Effector memory CD8-positive, alpha-beta T cell (primary cell): Measurements from ENCODE around the gene SEC14L3.
"Not testable (repeated sequence)": the region's sequence is repeated elsewhere in the genome, so short reads cannot be mapped to it uniquely, and the experiment has no call there.

Source experiments
- ATAC-seq: fragments of 150-1000 bp; cut with Tn5 transposase; replicated peaks from 2 replicates; pipeline ENCODE4 v1.10.0; 2021; ENCODE audit warnings: mild to moderate bottlenecking, moderate library complexity
- DNase-seq, 3 experiments: peaks; one replicate each; pipeline ENCODE4 v3.0.0; 2021
- H3K27ac Mint-ChIP-seq, 2 donors: one replicate each; pipeline ENCODE4 v1.8.0; 2022; ENCODE audit warnings: mild to moderate bottlenecking in 2 of 2, mixed read lengths in 2 of 2, moderate library complexity in 2 of 2
- H3K27me3 Mint-ChIP-seq, 2 donors: one replicate each; pipeline ENCODE4 v1.8.0; 2022; ENCODE audit warnings: mixed read lengths in 2 of 2
- H3K36me3 Mint-ChIP-seq: one replicate; pipeline ENCODE4 v1.8.0; 2022; ENCODE audit warnings: mild to moderate bottlenecking, moderate library complexity, mixed read lengths; ENCODE audit not compliant: insufficient read depth
- H3K4me1 Mint-ChIP-seq, 2 donors: one replicate each; pipeline ENCODE4 v1.8.0; 2022; ENCODE audit warnings: low read depth in 2 of 2, mixed read lengths in 2 of 2
- H3K4me3 Mint-ChIP-seq, 2 donors: one replicate each; pipeline ENCODE4 v1.8.0; 2022; ENCODE audit warnings: mild to moderate bottlenecking in 2 of 2, mixed read lengths in 2 of 2, moderate library complexity in 2 of 2
- H3K9me3 Mint-ChIP-seq, 2 donors: one replicate each; pipeline ENCODE4 v1.8.0; 2022; ENCODE audit warnings: mixed read lengths in 2 of 2

SEC14L3 gene

DNA sequence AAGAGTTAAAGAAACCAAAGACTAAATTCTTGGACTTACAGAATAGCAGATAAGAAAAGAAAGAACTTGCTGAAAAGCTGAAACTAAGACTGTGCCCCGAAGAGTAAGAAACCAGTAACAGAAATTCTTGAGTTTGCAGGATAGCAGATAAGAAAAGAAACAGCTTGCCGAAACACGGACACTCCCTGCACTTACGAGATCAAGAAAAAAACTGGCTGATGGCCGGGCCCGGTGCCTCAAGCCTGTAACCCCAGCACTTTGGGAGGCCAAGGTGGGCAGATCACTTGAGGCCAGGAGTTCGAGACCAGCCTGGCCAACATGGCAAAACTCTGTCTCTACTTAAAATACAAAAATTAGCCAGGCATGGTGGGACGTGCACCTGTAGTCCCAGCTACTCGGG lies 20.3 kb downstream of the SEC14L3 start:
- H3K27me3 Mint-ChIP-seq = peaks cover 60 to 67% of the 10 kb centered on the region in 2 donors
- not testable (repeated sequence) for H3K36me3 Mint-ChIP-seq, H3K27ac Mint-ChIP-seq, H3K9me3 Mint-ChIP-seq, ATAC-seq, H3K4me1 Mint-ChIP-seq, DNase-seq, H3K4me3 Mint-ChIP-seq

DNA sequence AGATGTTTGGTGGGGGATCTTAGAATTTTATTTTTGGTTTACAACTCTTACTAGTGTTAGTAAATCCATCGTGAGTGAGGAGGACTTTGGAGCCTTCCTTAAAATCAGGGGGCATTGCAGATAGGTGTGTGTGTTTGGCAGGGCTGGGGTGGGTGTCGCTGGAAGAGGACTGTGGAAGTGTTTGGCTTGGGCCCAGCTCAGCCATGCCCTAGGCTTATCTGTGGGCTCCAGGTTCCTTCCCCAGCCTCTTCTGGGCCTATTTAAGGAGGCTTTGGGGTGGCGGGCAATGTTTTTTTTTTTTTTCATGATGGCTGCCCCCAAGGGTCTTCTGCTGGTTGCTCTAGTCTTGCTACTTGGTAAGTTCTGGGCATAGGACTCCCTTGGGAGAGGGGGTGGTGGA lies 24.2 kb downstream of the SEC14L3 start:
- ATAC-seq (no peak), DNase-seq (no peak)
- Mint-ChIP-seq H3K9me3 (no peaks in the 10 kb centered on the region), H3K36me3 (peaks cover 4% of the 10 kb centered on the region), H3K27me3 (peaks cover 54 to 74% of the 10 kb centered on the region in 2 donors), H3K27ac (no peak overlapping the region), H3K4me3 (no peak overlapping the region), H3K4me1 (peaks cover 6 to 9% of the 10 kb centered on the region in 2 donors)

DNA sequence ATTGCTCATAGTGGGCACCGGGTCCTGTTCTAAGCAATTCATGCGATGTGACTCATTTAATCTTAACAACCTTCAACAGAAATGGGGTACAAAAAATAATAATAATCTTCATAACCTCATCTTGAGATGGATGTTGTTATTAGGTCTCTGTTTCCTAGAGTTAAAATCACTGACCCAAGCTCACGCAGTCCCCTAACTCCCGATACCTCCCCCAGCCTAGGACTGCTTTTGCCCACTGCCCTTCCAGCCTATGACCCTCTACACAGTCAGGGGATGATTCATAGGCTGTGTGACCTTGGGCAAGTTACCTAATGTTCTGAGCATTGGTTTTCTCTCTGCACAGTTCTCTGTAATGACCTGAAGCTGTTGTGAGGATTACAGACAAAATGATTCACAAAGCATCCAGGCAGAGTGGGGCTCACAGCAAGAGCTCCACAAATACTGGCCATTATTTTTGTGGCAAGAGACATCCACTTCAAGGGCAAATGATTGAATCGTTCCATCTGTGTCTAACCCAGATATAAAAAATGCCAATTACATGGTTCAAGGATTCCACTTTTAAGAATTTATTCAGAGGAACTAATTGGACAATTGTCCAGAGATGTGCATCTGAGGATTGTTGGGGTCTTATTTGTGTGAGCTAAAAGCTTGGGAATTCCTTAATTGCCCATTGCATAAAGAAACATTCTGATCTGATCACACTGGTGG lies 26.2 kb downstream of the SEC14L3 start:
- Mint-ChIP-seq H3K9me3 (peaks cover 0 to 3% of the 10 kb centered on the region in 2 donors), H3K4me3 (no peak overlapping the region), H3K27me3 (peaks cover 46 to 65% of the 10 kb centered on the region in 2 donors), H3K4me1 (peaks cover 14 to 17% of the 10 kb centered on the region in 2 donors), H3K27ac (no peak overlapping the region), H3K36me3 (peaks cover 16% of the 10 kb centered on the region)
- DNase-seq (no peak), ATAC-seq (no peak)

DNA sequence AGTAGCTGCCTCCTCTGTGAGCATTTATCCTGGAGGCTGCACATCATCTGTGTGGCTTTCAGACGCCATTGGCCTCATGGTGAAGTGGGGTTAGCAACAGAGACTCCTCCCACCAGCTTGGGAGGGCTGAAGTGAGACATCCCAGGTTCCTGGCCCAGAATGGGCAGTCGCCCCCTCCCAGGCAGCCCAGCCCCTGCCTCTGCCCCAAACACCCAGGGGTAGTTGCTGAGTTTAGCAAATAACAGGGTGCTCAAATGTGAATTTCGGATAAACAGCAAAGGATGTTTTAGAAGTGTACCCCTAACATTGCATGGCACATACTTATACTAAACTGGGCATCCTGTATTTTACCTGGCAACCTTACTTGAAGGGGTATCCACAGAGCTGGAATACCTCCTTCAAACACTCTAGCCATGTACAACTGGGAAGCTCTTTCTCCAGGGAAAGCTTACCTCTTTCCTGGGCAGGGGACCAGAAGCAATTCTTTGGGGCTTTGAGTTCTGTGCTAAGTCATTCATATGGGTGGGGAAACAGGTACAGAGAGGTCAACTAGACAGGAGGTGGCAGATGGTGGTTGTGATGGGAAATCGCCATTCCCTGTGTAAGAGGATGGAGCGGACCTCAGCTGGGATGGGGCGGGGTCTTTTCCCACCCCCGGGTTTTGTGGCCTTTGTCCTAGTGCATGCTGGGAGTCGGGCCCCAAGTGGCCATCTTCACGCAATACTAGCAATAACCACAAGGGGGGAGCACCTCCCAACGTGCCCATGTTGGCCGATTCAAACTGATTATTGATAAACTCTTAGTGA lies 27.0 kb downstream of the SEC14L3 start:
- Mint-ChIP-seq H3K4me3 (no peak overlapping the region), H3K36me3 (peaks cover 19% of the 10 kb centered on the region), H3K27me3 (peaks cover 47 to 65% of the 10 kb centered on the region in 2 donors), H3K9me3 (peaks cover 0 to 3% of the 10 kb centered on the region in 2 donors), H3K27ac (no peak overlapping the region), H3K4me1 (peaks cover 14 to 17% of the 10 kb centered on the region in 2 donors)
- peak; percentile 31 to 51 (median 37) for DNase-seq
- ATAC-seq = no peak

DNA sequence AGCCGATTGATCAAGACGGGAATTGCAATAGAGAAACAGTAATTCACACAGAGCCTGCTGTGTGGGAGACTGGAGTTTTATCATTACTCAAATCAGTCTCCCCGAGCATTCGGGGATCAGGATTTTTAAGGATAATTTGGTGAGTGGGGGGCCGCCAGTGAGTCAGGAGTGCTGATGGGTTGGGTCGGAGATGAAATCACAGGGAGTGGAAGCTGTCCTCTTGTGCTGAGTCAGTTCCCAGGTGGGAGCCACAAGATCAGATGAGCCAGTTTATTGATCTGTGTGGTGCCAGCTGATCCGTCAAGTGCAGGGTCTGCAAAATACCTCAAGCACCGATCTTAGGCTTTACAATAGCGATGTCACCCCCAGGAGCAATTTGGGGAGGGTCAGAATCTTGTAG lies 30.7 kb downstream of the SEC14L3 start:
- Mint-ChIP-seq H3K4me1 (peaks cover 16 to 19% of the 10 kb centered on the region in 2 donors), H3K9me3 (peaks cover 5 to 8% of the 10 kb centered on the region in 2 donors), H3K4me3 (no peak overlapping the region), H3K36me3 (peaks cover 33% of the 10 kb centered on the region), H3K27me3 (peaks cover 50 to 58% of the 10 kb centered on the region in 2 donors), H3K27ac (peak overlapping the region in 1 of 2 donors; percentile 90)
- ATAC-seq (no peak), DNase-seq (no peak)

DNA sequence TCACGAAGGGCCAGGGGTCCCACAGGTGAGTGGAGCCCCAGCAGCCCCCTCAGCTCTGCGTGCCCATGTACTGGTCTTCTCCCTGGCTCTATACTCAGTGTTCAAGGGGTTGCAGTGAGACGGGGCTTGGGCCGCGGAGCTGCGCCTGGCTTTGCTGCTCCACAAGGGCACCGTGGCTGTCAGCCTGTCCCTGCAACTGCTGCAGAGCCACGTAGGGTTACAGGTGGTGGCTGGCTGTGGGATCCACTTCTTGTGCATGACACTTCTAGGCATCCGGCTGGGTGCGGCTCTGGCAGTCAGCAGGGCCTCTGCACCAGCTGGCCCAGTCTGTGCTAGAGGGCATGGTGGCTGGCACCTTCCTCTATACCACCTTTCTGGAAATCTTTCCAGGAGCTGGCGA lies 32.0 kb downstream of the SEC14L3 start:
- Mint-ChIP-seq H3K4me1 (peaks cover 27 to 29% of the 10 kb centered on the region in 2 donors), H3K27me3 (peaks cover 42 to 47% of the 10 kb centered on the region in 2 donors), H3K36me3 (peaks cover 44% of the 10 kb centered on the region), H3K27ac (no peak overlapping the region), H3K4me3 (no peak overlapping the region), H3K9me3 (peaks cover 8 to 20% of the 10 kb centered on the region in 2 donors)
- DNase-seq (no peak), ATAC-seq (no peak)

DNA sequence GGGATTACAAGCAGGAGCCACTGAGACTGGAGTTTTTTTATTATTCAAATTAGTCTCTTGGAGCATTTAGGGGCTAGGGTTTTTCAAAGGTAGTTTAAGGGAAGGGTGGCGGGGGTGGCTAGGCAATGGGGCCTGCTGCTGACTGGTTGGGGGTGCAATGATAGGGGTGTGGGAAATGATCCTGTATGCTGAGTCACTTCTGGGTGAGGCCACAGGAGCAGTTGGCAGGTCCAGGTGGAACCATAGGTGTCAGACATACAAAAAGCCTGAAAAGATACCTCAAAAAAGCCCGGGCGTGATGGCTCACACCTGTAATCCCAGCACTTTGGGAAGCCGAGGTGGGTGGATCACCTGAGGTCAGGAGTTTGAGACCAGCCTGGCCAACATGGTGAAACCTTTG lies 32.6 kb downstream of the SEC14L3 start:
- DNase-seq (no peak), ATAC-seq (no peak)
- Mint-ChIP-seq H3K9me3 (peaks cover 8 to 20% of the 10 kb centered on the region in 2 donors), H3K4me1 (peaks cover 30 to 33% of the 10 kb centered on the region in 2 donors), H3K27ac (peak overlapping the region in 1 of 2 donors; percentile 14), H3K27me3 (peaks cover 42 to 47% of the 10 kb centered on the region in 2 donors), H3K4me3 (no peak overlapping the region), H3K36me3 (peaks cover 44% of the 10 kb centered on the region)

DNA sequence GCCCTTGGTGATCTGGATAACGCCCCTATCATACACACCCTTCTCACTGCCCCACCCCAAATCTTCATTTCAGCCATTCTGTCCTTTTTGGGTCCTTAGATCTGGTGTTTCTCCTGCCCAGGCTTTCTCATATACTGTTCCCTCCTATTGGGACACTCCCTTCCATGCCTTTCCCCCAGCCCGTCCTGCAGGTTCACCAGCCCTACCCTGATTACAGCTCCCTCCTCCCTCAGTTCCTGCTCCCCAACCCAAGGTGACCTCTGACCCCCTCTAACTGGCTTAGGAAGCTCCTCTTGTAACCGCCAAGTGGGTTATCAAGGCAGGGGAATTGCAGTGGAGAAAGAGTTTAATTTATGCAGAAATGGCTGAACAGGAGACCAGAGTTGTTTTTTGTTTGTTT lies 33.3 kb downstream of the SEC14L3 start:
- H3K27me3 Mint-ChIP-seq = peaks cover 42 to 47% of the 10 kb centered on the region in 2 donors
- peaks cover 30 to 33% of the 10 kb centered on the region in 2 donors for H3K4me1 Mint-ChIP-seq
- no peak overlapping the region for H3K4me3 Mint-ChIP-seq
- DNase-seq (no peak), ATAC-seq (no peak)
- peaks cover 44% of the 10 kb centered on the region for H3K36me3 Mint-ChIP-seq
- peaks cover 8 to 20% of the 10 kb centered on the region in 2 donors for H3K9me3 Mint-ChIP-seq
- H3K27ac Mint-ChIP-seq = peak overlapping the region; percentile 14 to 27

DNA sequence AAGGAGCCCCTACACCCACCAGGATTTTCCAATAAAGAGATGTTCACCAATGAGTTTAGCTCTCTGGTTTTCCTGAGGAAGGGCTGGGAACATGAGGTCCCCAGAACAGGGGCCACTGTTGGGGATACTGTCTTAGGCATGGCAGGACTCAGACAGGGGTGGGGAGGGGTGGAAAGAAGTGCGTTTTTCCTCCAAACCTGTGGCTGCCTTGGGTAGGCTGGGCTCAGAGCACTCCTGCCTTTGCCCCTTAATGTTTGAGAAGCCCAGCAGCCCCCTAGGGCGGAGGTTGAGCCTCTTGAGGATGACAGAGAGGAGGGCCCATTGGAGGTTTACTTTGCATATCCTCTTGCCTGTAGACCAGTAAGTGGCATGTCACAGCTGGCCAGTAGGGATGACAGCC lies 35.6 kb downstream of the SEC14L3 start:
- DNase-seq (no peak), ATAC-seq (no peak)
- Mint-ChIP-seq H3K27me3 (peaks cover 35 to 41% of the 10 kb centered on the region in 2 donors), H3K4me3 (peak overlapping the region; percentile 76 to 78), H3K36me3 (peaks cover 33% of the 10 kb centered on the region), H3K9me3 (peaks cover 6 to 20% of the 10 kb centered on the region in 2 donors), H3K4me1 (peaks cover 16 to 19% of the 10 kb centered on the region in 2 donors), H3K27ac (peak overlapping the region; percentile 98 to 99)

DNA sequence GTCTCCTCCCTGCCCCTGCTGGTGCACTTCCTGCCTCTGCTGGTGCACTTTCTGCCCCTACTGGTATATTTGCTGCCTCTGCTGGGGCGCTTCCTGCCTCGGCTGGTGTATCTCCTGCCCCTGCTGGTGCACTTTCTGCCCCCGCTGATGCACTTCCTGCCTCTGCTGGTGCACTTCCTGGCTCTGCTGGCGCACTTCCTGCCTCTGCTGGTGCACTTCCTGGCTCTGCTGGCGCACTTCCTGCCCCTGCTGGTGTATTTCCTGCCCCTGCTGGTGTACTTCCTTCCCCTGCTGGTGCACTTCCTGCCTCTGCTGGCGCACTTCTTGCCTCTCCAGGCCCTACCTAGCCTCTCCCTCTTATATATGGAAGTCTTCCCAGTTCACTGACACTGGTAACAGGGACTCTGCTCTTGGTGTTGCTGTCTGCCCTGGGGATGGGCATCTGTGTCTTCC lies 36.1 kb downstream of the SEC14L3 start:
- peak; percentile 93 for ATAC-seq
- peak overlapping the region; percentile 98 to 99 for H3K27ac Mint-ChIP-seq
- peaks cover 6 to 20% of the 10 kb centered on the region in 2 donors for H3K9me3 Mint-ChIP-seq

DNA sequence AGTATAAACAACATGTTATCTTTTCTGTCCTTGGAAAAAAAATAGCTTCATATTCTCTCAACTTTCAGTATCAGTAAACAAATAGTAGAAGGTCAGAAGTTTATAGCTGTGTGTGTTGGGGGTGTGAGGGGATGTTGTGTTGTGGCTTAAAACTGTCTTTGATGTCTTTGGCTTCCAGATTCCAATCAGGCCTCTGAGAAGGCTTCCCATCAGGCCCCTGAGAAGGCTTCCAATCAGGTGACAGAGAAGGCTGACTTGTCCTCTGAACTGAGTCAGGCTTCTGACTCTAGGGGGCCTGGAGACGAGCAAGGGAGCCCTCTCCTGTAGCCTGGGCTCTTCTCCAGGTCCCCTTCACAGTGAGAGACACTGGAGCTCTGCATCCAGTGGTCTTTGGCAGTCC lies 37.0 kb downstream of the SEC14L3 start:
- peaks cover 26% of the 10 kb centered on the region for H3K36me3 Mint-ChIP-seq
- no peak for ATAC-seq
- H3K27ac Mint-ChIP-seq = peak overlapping the region; percentile 98 to 99
- H3K4me3 Mint-ChIP-seq = peak overlapping the region; percentile 8 to 78
- no peak for DNase-seq
- peaks cover 6 to 20% of the 10 kb centered on the region in 2 donors for H3K9me3 Mint-ChIP-seq
- peaks cover 16 to 19% of the 10 kb centered on the region in 2 donors for H3K4me1 Mint-ChIP-seq
- H3K27me3 Mint-ChIP-seq = peaks cover 22 to 27% of the 10 kb centered on the region in 2 donors

More for the DNA sequence above, 36.1 kb downstream of the SEC14L3 start:
- DNase-seq = peak; percentile 80 to 83 (median 81)
- Mint-ChIP-seq H3K36me3 (peaks cover 30% of the 10 kb centered on the region), H3K27me3 (peaks cover 30 to 36% of the 10 kb centered on the region in 2 donors), H3K4me3 (peak overlapping the region; percentile 76 to 78), H3K4me1 (peaks cover 16 to 19% of the 10 kb centered on the region in 2 donors)

DNA sequence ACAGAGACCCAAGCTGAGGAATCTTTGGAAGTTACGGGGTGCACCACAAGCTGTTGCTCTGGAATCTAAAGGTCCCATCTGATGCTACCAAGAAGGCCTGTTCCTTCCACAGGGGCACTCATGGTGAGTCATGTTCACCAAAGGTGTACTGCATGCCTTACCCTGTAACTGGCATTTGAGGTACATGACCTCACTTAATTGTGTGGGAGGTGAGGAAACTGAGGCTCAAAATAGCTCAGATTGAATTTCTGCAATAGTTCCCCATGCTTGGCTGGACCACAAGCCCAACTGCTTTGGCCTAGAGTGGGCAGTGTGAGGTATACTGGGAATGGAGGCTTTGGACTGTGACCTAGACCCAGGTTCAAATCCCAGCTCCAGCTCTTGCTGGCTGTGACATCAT lies 38.0 kb downstream of the SEC14L3 start:
- H3K27ac Mint-ChIP-seq = peak overlapping the region in 1 of 2 donors; percentile 98
- peaks cover 16 to 19% of the 10 kb centered on the region in 2 donors for H3K4me1 Mint-ChIP-seq
- peaks cover 30% of the 10 kb centered on the region for H3K36me3 Mint-ChIP-seq
- peaks cover 6 to 20% of the 10 kb centered on the region in 2 donors for H3K9me3 Mint-ChIP-seq
- H3K27me3 Mint-ChIP-seq = peaks cover 11 to 18% of the 10 kb centered on the region in 2 donors
- no peak for DNase-seq
- no peak for ATAC-seq
- no peak overlapping the region for H3K4me3 Mint-ChIP-seq

DNA sequence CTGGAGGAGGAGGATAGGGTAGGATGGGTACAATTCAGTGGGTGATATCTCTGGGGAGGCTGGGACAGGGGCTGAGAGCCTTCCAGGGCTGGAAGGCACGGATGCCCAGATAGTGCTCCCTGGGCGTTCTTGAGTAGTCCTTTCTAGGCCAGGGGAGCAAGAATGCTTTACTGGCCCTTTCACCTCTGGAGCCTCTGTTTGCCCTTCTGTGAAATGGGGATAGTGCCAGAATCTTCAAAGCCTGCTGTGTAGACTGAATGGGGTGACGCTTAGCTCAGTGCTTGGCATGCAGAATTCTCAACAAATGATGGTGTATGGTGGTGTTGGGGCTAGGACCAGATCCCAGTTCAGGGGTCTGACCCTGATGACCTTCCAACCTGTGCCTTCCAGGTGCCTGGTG lies 38.6 kb downstream of the SEC14L3 start:
- ATAC-seq (no peak), DNase-seq (no peak)
- Mint-ChIP-seq H3K4me1 (peaks cover 16 to 19% of the 10 kb centered on the region in 2 donors), H3K27me3 (peaks cover 6 to 13% of the 10 kb centered on the region in 2 donors), H3K9me3 (peaks cover 6 to 20% of the 10 kb centered on the region in 2 donors), H3K36me3 (peaks cover 31% of the 10 kb centered on the region), H3K4me3 (no peak overlapping the region), H3K27ac (peak overlapping the region in 1 of 2 donors; percentile 32)
